GM18505 (cell line): ENCODE results near the gene HMGCS1.
A peak's percentile ranks its signal among the peaks of the same experiment; 100 is the strongest.
"Not testable (repeated sequence)": the region's sequence is repeated elsewhere in the genome, so short reads cannot be mapped to it uniquely, and the experiment has no call there.

Source experiments
- ATAC-seq: cut with Tn5 transposase; IDR thresholded peaks from one replicate; pipeline ENCODE4 v1.9.1; 2021; ENCODE audit not compliant: unreplicated experiment
- POLR2A ChIP-seq: IDR thresholded peaks from 4 replicates; pipeline ENCODE4 v1.6.1; 2011; ENCODE audit warnings: borderline replicate concordance; ENCODE audit not compliant: insufficient read depth, insufficient read length; ENCODE audit errors: extremely low read depth

The HMGCS1 gene

DNA sequence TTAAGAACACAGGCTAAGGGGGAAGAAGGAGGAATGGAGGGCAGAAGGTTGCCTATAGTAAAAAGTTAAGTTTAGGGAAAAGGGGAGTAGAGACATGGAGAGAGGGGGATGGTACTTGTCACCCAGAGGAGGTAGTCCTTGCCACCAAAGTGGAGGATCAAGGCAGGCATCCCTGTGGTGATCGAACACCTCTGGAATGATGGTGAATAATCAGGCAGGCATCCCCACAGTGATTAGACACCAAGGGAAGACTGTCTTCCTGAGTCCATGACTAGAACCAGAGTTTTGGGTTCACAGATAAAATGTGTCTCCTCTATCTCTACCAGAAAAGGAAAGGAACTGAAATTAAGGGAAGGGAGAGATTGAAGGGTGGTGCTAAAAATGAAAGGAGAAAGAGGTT, 19.2 kb upstream of the HMGCS1 start:
- TF ChIP-seq POLR2A = no peak
- ATAC-seq = no peak

- ATAC-seq = not testable (repeated sequence)
Measured at GRCh38 chr5:43325624-43326023, 12.4 kb upstream of the HMGCS1 start.

- ATAC-seq = not testable (repeated sequence)
Measured at GRCh38 chr5:43323488-43323887, 10.3 kb upstream of the HMGCS1 start.

GRCh38 chr5:43320846-43321245, 7.6 kb upstream of the HMGCS1 start:
- ATAC-seq = no peak
- TF ChIP-seq POLR2A = no peak

DNA sequence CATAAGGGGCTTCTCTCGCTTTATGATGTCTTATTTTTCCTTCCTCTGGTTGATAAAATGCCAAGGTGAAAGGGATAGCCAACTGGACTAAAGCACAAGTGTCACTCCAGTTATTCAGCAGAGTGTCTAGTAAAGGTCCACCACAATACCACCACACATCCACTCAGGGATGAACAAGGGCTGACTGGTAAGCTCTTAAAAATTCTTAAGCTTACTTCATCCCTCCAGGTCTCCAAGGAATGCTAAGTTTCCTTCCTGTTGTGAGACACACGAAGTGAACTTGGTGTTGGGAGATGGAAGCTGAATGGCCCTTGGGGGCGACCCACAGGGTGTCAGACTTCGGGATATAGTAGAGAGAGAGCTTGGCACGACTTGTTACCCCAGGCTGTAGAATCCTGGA, 3.2 kb upstream of the HMGCS1 start:
- ATAC-seq = no peak
- no peak for TF ChIP-seq POLR2A

- no peak for TF ChIP-seq POLR2A
- ATAC-seq = no peak
Measured at GRCh38 chr5:43315682-43316081, 2.5 kb upstream of the HMGCS1 start.

DNA sequence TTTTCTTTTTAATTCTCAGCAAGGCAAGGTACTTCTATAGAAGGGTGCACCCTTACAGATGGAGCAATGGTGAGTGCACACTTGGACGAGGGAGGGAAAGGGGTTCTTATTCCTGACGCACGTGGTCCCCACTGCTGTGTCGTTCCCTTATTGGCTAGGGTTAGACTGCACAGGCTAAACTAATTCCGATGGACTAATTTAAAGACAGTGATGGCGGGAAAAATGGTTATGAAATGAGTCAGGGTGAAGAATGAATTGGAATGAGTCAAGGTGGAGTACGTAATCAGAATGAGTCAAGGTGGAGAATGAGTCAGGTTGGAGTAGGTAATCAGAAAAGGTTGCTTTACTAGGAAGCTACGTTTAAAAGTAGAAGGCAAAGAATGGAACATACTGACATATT, 2.1 kb upstream of the HMGCS1 start:
- no peak for ATAC-seq
- TF ChIP-seq POLR2A = no peak

GRCh38 chr5:43314724-43315123, 1.5 kb upstream of the HMGCS1 start:
- ATAC-seq = no peak
- no peak for TF ChIP-seq POLR2A

DNA sequence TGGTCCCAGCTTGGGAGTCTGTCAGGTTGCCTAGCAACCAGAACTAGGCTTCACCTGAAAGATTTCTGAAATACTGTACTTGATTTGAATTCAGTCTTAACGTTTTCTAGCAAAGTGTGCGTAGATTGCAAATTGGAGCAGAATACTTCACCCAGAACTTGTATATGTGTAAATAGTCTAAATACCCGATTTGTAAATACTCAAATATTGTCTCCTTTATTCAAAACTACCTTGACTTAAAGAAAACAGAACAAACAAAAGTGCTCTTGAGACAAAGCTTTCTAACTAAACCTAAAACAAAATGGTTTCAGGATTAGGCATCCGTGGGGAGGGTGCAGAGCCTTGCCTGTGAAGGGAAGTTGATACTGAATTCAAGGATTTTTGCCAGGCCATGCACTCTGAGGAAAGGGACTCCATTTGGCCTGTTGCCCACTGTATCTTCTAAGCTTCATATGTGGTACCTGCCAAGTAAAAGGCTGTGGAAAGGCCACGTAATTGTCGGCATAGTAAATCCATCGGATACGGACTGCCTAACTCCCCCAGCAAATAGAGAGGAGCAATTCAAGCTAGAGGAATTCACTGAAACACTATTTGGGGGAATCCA, 744 bp upstream of the HMGCS1 start:
- no peak for TF ChIP-seq POLR2A
- ATAC-seq = no peak

GRCh38 chr5:43312699-43313034, 545 bp downstream of the HMGCS1 start:
- no peak for TF ChIP-seq POLR2A
- ATAC-seq = peak; percentile 1

DNA sequence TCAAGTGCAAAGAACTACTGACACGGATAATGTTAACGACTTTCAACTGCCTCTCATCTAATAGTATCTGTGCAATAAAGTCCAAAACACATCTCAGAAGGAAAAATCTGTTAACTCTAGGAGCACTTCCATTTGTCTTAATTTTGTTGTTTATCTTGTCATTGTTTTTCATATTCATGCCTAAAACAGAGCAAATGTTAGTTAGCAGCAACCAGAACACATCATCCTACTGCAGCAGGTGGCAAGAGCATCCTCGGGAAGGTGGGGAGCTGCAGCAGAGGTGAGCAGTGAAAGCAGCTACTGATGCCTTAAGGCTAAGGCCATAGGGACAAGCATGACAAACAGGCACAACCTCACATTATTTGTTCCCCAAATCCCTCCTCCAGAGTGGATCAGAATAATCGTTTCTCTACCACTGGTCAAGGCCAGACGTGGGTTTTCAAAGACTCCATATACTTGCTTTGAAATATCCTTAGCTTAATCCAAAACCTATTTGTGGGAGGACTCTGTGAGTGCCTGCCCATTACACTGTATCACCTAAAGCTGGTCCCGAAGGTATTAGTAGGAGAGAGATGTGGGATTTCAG, 1.0 kb downstream of the HMGCS1 start:
- TF ChIP-seq POLR2A = no peak
- no peak for ATAC-seq

DNA sequence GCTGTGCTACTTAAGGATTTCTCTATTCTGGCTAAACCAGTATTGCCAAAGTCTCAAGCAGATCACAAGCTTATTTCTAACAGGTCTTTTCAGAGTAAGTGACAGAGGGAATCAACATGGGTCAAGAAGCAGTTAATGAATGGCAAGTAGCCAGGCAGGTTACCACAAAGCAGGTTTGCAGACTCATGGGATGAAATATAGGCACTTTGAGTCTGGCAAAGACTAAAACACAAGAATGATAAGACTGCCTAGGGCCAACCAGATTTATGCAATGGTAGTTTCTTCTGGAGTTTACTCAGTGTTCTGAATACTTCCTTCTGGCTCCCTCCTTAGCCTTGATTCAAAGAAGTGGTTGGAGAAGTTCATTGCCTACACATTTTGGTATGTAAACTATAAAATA, 3.6 kb downstream of the HMGCS1 start:
- TF ChIP-seq POLR2A = no peak
- ATAC-seq = no peak

DNA sequence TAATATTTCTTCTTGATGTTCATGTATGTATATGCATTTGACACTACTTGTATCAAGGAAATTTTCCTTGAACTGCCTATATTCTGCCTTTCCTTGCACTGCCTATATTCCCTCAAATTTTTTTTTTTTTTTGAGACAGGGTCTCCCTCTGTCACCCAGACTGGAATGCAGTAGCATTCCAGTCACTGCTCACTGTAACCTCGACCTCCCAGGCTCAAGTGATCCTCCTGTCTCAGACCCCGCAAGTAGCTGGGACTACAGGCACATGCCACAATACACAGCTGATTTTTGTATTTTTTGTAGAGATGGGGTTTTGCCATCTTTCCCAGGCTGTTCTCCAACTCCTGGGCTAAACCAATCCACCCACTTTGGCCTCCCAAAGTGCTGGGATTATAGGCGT, 4.1 kb downstream of the HMGCS1 start:
- no peak for ATAC-seq
- no peak for TF ChIP-seq POLR2A

DNA sequence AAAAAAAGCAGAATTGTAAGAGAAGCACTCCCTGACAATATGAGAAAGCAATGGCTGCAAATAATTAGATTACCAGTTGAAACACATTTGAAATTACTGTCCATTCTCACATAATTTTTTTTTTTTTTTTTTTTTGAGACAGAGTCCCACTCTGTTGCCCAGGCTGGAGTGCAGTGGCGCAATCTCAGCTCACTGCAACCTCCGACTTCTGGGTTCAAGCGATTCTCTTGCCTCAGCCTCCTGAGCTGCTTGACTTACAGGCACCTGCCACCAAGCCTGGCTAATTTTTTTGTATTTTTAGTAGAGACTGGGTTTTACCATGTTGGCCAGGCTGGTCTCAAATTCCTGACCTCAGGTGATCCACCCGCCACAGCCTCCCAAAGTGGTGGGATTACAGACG, 6.3 kb downstream of the HMGCS1 start:
- not testable (repeated sequence) for ATAC-seq

GRCh38 chr5:43305948-43306565, 7.2 kb downstream of the HMGCS1 start:
- TF ChIP-seq POLR2A = no peak
- ATAC-seq = peak; percentile 47
